IPS-15b (cell line): ENCODE results near the gene TDRD12.

Source experiments
- H3K27me3 ChIP-seq: one replicate; pipeline ENCODE4 v1.6.1; 2013; ENCODE audit warnings: low read length; ENCODE audit not compliant: control insufficient read depth, insufficient read depth
- H3K36me3 ChIP-seq: one replicate; pipeline ENCODE4 v1.6.1; 2013; ENCODE audit warnings: low read length; ENCODE audit not compliant: control insufficient read depth, insufficient read depth
- H3K4me1 ChIP-seq: one replicate; pipeline ENCODE4 v1.6.1; 2013; ENCODE audit warnings: mild to moderate bottlenecking, low read length; ENCODE audit not compliant: control insufficient read depth, insufficient read depth
- H3K4me3 ChIP-seq: one replicate; pipeline ENCODE4 v1.5.1; 2013; ENCODE audit warnings: low read depth, low read length
- H3K9ac ChIP-seq: one replicate; pipeline ENCODE4 v1.6.1; 2013; ENCODE audit warnings: low read depth, mild to moderate bottlenecking, low read length
- H3K9me3 ChIP-seq: one replicate; pipeline ENCODE4 v1.6.1; 2013; ENCODE audit warnings: mild to moderate bottlenecking, low read length; ENCODE audit not compliant: control insufficient read depth, insufficient read depth

The TDRD12 gene

GRCh38 chr19:32875428-32875827 lies 155.9 kb downstream of the TDRD12 start:
- no peaks in the 10 kb centered on the region for H3K36me3 ChIP-seq
- H3K9ac ChIP-seq: no peak overlapping the region
- H3K4me1 ChIP-seq: no peaks in the 10 kb centered on the region
- no peaks in the 10 kb centered on the region for H3K9me3 ChIP-seq
- no peaks in the 10 kb centered on the region for H3K27me3 ChIP-seq
- no peak overlapping the region for H3K4me3 ChIP-seq

- H3K4me3 ChIP-seq: no peak overlapping the region
- no peaks in the 10 kb centered on the region for H3K36me3 ChIP-seq
- H3K27me3 ChIP-seq: no peaks in the 10 kb centered on the region
- H3K4me1 ChIP-seq: no peaks in the 10 kb centered on the region
- no peak overlapping the region for H3K9ac ChIP-seq
- no peaks in the 10 kb centered on the region for H3K9me3 ChIP-seq
Measured at GRCh38 chr19:32876236-32876918, 156.8 kb downstream of the TDRD12 start.

GRCh38 chr19:32876919-32877285 lies 157.3 kb downstream of the TDRD12 start:
- Histone ChIP-seq H3K9ac (no peak overlapping the region), H3K4me1 (no peaks in the 10 kb centered on the region), H3K9me3 (no peaks in the 10 kb centered on the region)

More at GRCh38 chr19:32876919-32877285, 157.3 kb downstream of the TDRD12 start:
- H3K27me3 ChIP-seq: no peaks in the 10 kb centered on the region
- H3K4me3 ChIP-seq: no peak overlapping the region
- no peaks in the 10 kb centered on the region for H3K36me3 ChIP-seq
